GM18868 (cell line): ENCODE data around the gene SLC25A12.
"Not testable (repeated sequence)": the region's sequence is repeated elsewhere in the genome, so short reads cannot be mapped to it uniquely, and the experiment has no call there.

ENCODE experiments used
- ATAC-seq: cut with Tn5 transposase; IDR thresholded peaks from one replicate; pipeline ENCODE4 v1.9.1; 2021; ENCODE audit warnings: mild to moderate bottlenecking, moderate library complexity; ENCODE audit not compliant: unreplicated experiment

SLC25A12 gene, protein sequence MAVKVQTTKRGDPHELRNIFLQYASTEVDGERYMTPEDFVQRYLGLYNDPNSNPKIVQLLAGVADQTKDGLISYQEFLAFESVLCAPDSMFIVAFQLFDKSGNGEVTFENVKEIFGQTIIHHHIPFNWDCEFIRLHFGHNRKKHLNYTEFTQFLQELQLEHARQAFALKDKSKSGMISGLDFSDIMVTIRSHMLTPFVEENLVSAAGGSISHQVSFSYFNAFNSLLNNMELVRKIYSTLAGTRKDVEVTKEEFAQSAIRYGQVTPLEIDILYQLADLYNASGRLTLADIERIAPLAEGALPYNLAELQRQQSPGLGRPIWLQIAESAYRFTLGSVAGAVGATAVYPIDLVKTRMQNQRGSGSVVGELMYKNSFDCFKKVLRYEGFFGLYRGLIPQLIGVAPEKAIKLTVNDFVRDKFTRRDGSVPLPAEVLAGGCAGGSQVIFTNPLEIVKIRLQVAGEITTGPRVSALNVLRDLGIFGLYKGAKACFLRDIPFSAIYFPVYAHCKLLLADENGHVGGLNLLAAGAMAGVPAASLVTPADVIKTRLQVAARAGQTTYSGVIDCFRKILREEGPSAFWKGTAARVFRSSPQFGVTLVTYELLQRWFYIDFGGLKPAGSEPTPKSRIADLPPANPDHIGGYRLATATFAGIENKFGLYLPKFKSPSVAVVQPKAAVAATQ

DNA sequence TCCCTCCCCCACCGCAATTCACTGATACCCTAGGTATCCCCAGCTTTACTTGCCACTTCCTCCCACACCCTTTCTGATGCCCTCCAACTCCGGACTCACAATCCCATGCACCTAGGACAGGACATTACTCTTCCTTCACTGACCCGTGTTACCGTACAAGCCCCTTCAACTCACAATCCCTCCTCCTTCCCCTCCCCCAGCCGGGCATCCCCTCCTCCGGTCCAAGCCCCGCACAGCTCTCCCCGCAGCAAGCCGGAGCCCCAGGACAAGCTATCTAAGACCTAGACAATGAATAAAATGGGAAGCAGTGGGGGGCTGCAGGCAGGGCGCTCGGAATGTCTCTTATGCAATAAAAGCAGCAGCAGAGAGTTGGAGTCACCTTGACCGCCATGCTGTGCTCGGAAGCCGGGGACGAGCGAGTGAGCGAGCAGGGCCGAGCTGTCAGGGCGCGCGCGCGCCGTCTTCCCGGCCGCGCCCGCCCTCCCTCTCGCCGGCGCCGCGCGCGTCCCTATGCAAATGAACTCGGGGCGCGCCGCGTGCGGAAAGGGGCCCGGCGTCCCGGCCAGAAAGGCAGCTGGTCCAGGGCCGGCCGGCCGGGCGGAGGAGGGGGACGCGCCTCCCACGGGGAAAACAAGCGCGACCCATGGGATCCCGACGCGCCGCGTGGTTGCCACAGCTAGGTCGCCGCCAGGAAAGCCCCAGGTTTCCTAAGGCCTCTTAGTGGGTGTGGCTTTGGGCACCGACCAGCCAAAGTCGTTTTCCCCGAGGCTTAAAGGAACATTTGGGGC is at the start of gene SLC25A12:
Gene SLC25A12, minus strand, starts transcription at position 421 of the 788 bp plus-strand sequence. Its CDS starts 30 bp downstream, at position 391.
- ATAC-seq: peak; percentile 92

DNA sequence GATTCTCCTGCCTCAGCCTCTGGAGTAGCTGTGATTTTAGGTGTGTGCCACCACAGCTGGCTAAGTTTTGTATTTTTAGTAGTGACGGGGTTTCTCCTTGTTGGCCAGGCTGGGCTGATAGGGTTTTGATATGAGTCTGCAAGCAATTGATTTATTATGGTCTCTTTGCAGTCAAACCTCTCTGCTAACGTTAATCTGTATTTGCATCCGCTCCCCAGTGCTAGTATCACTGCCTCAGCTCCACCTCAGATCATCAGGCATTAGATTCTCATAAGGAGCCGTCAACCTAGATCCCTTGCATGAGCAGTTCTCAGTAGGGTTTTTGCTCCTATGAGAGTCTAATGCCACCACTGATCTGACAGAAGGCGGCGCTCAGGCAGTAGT is 47.3 kb upstream of the SLC25A12 start:
- ATAC-seq: no peak

DNA sequence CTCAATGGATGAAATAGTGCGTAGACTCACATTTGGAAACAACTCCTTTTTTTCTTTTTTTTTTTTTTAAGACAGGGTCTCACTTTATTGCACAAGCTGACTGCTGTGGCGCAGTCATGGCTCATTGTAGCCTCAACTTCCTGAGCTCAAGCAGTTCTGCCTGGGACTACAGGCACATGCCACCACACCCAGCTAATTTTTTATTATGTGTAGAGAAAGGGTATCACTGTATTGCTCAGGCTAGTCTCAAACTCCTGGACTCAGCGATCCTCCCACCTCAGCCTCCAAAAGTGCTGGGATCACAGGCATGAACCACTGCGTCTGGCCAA is 45.7 kb upstream of the SLC25A12 start:
- no peak for ATAC-seq

DNA sequence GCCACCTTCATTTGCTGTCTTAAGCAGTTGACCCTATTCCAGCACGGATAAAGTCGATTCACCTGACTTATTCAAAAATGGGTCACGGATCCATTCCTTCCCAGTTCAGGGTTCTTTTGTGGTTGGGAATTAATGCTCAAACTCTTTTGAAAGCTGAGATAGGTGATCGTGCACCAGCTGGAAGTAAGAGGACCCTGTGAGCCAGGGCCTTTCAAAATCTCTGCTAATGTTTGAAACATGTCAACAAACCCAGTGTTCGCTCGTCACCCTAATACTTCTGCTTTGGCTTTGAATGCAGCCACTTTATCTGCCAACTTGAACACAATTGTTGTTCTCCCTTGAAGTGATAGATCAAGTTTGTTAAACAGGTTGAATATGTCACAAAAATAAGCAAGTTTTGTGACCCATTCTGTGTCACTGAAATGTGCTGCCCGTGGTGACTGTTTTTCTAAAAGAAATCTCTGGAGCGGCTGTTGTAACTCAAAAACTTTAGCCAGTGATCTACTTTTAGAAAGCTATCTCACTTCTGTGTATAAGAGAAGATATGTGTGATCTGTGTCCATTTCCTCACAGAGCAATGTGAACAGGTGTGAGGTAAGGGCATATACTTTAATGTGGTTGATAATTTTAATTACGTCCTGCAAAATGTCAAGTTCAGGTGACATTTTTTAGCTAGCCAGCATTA is 45.2 kb upstream of the SLC25A12 start:
- ATAC-seq: no peak

DNA sequence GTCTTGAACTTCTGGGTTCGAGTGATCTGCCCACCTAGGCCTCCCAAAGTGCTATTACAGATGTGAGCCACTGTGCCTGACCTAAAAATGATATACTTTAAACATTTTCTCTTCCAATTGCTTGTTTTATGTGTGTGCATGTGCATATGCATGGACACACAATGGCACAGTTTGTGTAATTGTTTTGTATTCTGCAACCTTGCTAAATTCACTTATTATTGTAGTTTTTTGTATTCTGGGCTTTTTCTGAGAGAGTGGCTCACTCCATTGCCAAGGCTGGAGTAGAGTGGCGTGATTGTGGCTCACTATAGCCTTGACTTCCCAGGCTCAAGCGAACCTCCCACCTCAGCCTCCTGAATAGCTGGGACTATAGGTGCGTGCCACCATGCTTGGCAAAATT is 36.3 kb upstream of the SLC25A12 start:
- ATAC-seq: no peak

DNA sequence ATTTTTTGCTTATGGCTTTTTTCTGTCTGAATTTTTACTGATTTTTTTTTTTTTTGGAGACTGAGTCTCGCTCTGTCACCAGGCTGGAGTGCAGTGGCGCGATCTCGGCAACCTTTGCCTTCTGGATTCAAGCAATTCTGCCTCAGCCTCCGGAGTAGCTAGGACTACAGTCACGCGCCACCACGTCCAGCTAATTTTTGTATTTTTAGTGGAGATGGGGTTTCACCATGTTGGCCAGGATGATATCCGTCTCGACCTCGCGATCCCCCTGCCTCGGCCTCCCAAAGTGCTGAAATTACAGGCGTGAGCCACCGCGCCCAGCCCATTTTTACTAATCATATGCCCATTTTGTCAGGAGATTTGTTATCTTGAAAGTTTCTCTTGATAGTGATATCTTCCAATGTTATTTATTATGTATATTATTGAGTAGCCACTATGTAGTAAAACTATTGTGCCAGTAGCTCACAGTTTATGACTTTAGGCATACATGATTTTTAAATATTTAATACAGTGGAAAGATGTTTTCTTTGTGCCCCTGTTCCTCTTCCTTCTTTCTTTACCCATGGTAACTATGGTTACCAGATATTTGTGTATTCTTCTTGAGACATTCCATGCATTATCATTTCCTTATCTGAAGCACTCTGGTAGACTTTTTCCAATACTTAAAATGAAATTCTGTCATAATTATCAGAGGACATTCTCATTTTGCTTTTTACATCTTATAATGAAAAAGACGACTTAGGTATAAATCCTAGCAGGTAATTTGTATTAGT is 30.3 kb upstream of the SLC25A12 start:
- no peak for ATAC-seq

DNA sequence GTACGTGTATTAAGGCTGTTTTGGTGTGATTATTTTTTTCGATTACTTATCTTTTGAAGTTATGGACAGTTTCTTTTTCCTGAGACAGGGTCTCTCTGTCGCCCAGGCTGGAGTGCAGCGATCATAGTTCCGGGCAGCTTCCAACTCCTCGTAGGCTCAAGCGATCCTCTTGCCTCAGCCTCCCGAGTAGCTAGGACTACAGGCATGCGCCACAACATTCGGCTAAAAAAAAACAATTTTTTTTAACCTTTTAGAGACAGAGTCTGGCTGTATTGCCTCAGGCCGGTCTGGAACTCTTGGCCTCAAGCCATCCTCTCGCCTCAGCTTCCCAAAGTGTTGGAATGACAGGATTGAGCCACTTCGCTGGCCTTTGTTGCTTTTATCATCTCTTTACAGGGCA is 29.2 kb upstream of the SLC25A12 start:
- no peak for ATAC-seq

DNA sequence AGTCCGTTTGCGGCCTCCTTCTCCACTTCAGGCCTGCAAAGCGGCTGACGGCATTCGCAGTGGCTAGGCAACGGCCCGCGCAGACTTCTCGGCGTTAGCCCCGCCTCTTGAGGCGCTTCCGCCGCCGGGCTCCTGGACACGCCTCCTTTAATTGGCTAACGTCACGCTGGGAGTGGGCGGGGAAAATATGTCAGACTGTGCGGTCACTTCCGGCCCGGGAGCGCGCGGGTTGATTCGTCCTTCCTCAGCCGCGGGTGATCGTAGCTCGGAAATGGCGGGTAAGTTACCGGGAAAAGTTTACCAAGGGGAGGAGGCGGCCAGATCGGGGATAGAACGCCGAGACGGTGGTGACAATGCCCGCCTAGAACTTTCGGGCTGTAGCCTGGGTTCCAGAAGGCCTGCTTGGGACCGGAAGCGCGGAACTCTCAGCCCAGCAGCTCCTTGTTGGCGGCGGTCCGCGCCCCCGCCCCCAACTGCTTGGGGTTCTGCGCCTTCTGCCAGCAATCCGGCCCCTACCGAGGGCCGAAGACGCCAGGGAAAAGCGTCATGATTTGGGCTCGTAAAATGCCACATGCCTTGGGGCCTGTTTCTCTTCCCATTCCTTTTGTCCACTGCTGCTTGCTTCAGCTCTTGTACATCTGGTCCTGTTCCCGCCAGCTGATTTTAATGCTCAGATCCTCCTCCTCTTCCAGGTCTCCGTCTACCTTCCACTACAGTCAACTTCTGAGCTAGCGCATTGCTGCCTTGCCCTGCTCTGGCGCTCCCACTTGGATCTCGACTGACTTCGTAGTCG is 28.4 kb upstream of the SLC25A12 start, which contains the start of gene HAT1:
Gene HAT1, plus strand, starts transcription at position 232 of the 793 bp plus-strand sequence. Its CDS starts 40 bp downstream, at position 272.
- peak; percentile 96 for ATAC-seq

DNA sequence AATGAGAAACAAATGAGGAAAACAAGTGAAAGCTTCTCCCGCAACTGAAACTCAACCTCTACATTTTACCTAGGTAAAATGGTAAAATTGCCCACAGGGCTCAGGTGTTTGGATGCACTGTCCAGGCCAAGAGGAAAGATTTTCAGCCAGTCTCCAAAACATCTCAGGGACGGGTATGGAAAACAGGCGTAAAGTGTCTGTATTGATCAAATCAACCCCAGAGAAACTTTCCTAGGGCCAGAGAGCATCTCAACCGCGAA is 27.9 kb upstream of the SLC25A12 start:
- ATAC-seq: no peak

DNA sequence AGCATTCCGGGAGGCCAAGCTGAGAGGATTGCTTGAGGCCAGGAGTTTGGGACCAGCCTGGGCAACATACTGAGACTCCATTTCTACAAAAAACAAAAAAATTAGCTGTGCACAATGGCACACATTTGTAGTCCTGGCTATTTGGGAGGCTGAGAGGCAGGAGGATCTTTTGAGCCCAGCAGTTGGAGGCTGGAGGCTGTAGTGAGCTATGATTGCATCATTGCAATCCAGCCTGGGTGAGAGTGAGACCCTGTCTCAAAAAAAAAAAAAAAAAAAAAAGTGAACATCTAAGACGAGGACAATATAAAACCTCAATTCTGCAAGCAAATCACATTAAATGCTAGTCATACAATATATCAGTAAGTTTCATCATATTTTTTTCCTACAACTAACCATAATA is 25.4 kb upstream of the SLC25A12 start:
- no peak for ATAC-seq

DNA sequence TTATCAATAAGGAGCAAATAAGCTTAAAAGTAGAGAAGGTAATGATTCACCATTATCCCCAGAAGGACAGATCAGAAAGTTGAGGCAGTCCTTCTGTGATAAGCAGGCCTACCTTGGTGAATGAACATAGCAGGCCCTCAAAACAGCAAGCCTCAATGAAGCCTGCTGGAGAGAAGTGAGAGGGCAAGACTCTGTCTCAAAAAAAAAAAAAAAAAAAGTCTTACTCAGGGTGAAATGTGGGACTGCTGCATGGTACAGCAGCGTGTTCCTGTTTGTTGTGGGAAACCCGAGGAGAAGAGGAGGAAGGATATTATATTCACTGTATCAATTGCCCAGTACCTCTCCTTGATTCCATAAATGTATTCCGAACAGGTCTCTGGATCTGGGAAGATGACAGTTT is 19.5 kb upstream of the SLC25A12 start:
- no peak for ATAC-seq

DNA sequence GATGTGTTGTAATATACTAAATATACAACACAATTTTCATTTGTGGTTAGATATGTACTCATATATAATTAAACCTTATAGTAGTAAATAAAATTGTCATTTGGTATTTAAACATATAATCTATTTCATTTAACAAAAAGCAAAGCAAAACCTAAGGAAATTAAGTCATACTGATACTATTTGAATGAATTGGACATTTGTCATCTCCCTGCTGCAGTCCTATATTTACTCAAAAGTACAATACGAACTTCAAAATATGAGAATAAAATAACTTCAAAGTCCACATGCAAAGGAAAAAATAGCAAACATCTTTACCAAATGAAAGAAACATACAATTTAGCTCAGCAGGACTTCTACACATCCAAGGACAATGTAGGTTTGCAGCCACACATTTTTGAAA is 16.4 kb upstream of the SLC25A12 start:
- no peak for ATAC-seq

DNA sequence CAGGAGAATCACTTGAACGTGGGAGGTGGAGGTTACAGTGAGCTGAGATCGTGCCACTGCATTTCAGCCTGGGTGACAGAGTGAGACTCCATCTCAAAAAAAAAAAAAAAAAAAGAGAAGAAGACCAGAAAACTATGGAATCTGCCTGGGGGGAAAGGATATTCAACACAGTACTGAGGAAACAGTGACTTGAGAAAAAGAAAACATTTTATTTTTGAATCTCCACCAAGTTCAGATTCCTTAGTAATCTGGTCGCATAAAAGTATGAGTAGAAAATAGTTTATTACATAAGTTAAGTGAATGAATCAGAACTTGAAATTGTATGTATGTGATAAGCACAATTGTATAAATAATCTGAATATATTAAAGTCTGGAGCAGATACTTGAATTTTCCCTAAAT is 15.2 kb upstream of the SLC25A12 start:
- ATAC-seq: no peak

DNA sequence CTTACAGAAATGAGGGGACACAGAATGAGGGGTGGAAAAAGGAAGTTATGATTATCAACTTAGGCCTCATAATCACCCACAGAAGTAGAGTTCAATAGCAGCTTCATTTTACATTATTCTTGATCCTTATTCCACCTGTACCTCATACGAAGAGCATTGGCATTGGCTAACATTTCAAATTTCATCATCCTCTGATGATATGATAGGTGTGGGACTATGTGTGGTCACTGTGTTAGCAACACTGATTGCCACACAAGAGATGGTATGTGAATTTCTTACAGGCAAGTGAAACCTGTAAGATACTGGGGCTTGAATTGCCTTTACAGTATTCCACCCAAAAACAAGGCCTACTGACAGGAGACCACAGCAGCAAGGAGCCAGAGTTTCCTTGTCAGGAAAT is 14.2 kb upstream of the SLC25A12 start:
- no peak for ATAC-seq

DNA sequence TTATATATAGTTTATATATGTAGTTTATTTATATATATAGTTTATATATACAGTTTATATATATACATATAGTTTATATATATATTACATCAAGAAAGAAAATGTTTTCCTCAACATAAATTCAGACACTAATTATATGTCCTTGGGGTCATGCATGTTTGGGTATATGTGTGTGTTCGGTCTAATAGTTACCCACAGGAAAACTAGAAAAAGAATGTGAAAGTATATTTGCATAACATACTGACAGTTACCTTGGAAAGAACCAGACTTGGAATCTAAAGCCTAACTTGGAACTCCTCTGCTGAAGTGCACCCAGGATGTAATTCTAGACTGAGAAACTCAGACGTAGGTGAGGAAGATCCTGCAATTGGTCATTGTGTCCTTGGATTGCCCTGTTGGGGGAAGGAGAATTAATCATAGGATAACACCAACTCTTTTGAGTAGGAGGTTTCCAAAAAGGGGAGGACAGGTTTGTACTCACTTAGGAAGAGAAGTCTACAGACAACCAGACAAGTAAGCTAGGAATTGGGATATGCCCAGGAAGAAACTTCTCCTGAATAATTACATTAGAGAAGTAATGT is 8.9 kb upstream of the SLC25A12 start:
- ATAC-seq: no peak

DNA sequence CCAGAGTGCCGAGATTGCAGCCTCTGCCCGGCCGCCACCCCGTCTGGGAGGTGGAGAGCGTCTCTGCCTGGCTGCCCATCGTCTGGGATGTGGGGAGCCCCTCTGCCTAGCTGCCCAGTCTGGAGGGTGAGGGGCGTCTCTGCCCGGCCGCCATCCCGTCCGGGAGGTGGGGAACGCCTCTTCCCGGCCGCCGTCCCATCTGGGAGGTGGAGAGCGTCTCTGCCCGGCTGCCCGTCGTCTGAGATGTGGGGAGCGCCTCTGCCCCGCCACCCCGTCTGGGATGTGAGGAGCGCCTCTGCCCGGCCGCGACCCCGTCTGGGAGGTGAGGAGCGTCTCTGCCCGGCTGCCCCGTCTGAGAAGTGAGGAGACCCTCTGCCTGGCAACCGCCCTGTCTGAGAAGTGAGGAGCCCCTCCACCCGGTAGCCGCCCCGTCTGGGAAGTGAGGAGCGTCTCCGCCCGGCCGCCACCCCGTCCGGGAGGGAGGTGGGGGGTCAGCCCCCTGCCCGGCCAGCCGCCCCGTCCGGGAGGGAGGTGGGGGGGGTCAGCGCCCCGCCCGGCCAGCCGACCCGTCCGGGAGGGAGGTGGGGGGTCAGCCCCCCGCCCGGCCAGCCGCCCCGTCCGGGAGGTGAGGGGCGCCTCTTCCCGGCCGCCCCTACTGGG is 5.7 kb upstream of the SLC25A12 start:
- ATAC-seq: not testable (repeated sequence)

DNA sequence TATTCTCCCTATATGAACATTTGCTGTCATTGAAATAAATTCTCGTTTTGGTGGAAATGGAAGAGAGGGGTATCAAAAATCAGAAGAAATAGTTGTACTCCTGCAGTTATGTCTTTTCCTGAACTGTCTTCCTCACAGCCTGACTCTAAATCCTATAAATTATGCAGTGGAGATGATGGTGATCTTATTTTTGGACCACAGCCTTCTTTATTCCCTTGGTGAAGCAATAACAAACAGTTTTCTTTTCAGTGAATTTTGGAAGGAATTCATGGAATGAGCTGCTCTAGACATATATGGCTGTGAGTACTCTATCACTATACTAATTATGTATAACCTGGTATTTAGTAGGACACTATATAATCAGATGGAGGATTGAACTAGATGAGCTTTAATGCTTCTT is 1.7 kb upstream of the SLC25A12 start:
- no peak for ATAC-seq

DNA sequence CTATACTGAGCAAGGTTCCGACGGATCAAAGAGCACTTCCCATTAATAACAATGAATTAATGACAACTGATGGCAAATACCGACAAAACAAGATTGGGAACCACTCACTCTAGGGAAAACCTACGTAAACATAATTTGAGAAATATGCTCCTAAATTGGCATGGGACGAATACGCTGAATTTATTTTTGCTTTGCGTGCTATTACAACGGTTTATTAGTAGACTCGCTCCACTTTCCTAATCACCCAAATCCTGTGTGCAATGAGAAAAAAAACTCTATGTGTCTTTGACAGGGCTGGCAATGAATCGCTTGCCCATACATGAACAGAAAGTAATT is 536 bp upstream of the SLC25A12 start:
- ATAC-seq: no peak

DNA sequence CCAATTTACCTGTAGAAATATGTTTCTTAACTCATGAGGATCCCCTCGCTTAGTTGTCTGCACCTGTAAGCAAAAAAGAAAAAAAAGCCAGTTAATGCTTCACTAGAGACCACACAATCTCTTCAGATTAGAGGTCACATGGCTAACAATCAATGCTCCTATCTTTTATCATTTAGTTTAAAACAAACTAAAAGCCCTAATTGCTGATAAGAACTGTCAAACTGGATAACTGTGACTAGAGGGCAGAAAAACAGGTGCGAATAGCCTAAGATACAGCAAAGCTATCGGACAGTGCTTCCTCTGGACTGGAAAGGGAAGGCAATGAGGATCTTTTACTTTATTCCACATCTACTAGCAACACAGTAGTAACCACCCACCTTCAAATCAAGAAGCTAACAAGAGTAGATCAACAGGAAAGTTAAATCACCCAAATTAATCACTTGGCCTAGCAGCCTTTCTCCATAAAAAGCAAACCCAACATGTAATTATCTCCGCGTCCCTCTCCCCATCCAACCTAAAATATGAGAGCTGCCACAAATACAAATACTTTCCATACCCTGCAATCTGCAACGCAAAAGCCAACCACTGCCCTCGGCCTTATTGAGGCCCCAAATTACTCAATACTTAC is 734 bp downstream of the SLC25A12 start:
- no peak for ATAC-seq
